CD1c-positive myeloid dendritic cell (primary cell): Measurements from ENCODE around the gene FOXA2.
"Not testable (repeated sequence)": the region's sequence is repeated elsewhere in the genome, so short reads cannot be mapped to it uniquely, and the experiment has no call there.

Experiments
- DNase-seq: peaks from one replicate; pipeline ENCODE4 v3.0.0-alpha.2; 2016; ENCODE audit errors: extremely low spot score

Gene FOXA2

GRCh38 chr20:22567944-22568871 is 16.2 kb downstream of the FOXA2 start:
- no peak for DNase-seq

- no peak for DNase-seq
Measured at GRCh38 chr20:22566876-22567658, 17.3 kb downstream of the FOXA2 start.

GRCh38 chr20:22563062-22563965 is 21.1 kb downstream of the FOXA2 start:
- DNase-seq = no peak

- DNase-seq = no peak
Measured at GRCh38 chr20:22562620-22563019, 21.8 kb downstream of the FOXA2 start.

GRCh38 chr20:22561965-22562577 is 22.3 kb downstream of the FOXA2 start:
- no peak for DNase-seq

- no peak for DNase-seq
Measured at GRCh38 chr20:22560817-22561216, 23.6 kb downstream of the FOXA2 start.

- DNase-seq = no peak
Measured at GRCh38 chr20:22559711-22560318, 24.6 kb downstream of the FOXA2 start.

GRCh38 chr20:22557403-22558276 is 26.7 kb downstream of the FOXA2 start:
- DNase-seq = no peak

- no peak for DNase-seq
Measured at GRCh38 chr20:22556565-22557056, 27.8 kb downstream of the FOXA2 start.

- no peak for DNase-seq
Measured at GRCh38 chr20:22555791-22556564, 28.4 kb downstream of the FOXA2 start.

GRCh38 chr20:22554391-22554790 is 30.0 kb downstream of the FOXA2 start:
- DNase-seq = no peak

GRCh38 chr20:22550514-22550913 is 33.9 kb downstream of the FOXA2 start:
- DNase-seq = not testable (repeated sequence)

GRCh38 chr20:22548040-22548439 is 36.3 kb downstream of the FOXA2 start:
- no peak for DNase-seq

GRCh38 chr20:22546344-22546743 is 38.0 kb downstream of the FOXA2 start:
- no peak for DNase-seq

GRCh38 chr20:22545045-22545444 is 39.3 kb downstream of the FOXA2 start:
- DNase-seq = no peak

- DNase-seq = no peak
Measured at GRCh38 chr20:22544462-22544861, 39.9 kb downstream of the FOXA2 start.

- no peak for DNase-seq
Measured at GRCh38 chr20:22542427-22542826, 41.9 kb downstream of the FOXA2 start.

- DNase-seq = no peak
Measured at GRCh38 chr20:22540832-22541231, 43.5 kb downstream of the FOXA2 start.
